Right renal cortex interstitium (tissue), 3 donors: ENCODE results near the gene NBR1. TPM values are rescaled to one million over a fixed set of nuclear protein-coding genes. Genes with fewer than 3 reads are reported as not detected.
"Not testable (repeated sequence)": the region's sequence is repeated elsewhere in the genome, so short reads cannot be mapped to it uniquely, and the experiment has no call there.

Experiments used
- DNase-seq, 3 donors: peaks; one replicate each; pipeline ENCODE4 v3.0.0-alpha.2; 2013; ENCODE audit warnings: low read depth in 3 of 3, low spot score in 2 of 3
- polyA plus RNA-seq, 3 donors: library from polyadenylated mRNA; unstranded; fragments of 120-200 nt; gene quantifications; one replicate each; pipeline ENCODE4 v1.2.1, GENCODE V29; 2013; ENCODE audit not compliant: insufficient read length in 3 of 3

The NBR1 gene, protein sequence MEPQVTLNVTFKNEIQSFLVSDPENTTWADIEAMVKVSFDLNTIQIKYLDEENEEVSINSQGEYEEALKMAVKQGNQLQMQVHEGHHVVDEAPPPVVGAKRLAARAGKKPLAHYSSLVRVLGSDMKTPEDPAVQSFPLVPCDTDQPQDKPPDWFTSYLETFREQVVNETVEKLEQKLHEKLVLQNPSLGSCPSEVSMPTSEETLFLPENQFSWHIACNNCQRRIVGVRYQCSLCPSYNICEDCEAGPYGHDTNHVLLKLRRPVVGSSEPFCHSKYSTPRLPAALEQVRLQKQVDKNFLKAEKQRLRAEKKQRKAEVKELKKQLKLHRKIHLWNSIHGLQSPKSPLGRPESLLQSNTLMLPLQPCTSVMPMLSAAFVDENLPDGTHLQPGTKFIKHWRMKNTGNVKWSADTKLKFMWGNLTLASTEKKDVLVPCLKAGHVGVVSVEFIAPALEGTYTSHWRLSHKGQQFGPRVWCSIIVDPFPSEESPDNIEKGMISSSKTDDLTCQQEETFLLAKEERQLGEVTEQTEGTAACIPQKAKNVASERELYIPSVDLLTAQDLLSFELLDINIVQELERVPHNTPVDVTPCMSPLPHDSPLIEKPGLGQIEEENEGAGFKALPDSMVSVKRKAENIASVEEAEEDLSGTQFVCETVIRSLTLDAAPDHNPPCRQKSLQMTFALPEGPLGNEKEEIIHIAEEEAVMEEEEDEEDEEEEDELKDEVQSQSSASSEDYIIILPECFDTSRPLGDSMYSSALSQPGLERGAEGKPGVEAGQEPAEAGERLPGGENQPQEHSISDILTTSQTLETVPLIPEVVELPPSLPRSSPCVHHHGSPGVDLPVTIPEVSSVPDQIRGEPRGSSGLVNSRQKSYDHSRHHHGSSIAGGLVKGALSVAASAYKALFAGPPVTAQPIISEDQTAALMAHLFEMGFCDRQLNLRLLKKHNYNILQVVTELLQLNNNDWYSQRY
- polyA plus RNA-seq = 100 to 1,000 TPM; 121 to 135 (median 125) TPM

DNA sequence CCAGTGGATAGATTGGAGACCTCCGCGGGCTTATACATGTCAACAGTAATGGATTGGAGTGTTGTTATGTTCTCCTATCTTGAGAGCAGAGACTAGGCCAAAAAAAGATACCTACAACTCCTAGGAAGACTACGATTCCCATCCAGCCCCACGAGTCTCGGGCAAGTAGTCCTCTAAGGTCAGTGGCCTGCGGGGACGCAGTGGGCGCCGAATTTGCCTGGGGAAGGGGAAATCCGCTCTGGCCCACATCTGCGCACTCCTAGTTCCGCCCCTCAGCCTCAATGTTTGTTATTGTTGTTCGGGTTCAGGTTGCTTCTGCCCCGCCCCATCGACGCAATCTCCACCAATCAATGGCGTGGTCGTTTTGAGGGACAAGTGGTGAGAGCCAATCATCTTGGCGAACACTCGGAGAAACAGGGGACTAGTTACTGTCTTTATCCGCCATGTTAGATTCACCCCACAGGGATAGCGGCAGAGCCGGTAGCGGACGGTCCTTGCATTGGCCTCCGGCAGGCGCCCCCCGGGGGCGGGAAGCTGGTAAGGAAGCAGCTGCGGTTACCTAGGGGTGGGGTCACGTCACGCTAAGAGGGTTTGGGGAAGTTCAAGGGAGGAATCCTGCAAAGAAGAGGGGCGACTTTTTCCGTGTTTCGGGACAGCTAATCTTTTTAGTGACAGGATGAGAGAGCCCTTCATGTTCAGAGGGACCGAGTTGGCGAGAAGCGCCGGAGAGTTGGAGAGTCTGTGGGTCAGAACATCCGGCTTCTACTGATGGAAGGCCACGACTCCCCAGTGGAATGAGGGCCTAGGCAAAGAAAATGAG, at the start of gene NBR1:
NBR1 (plus strand) TSS at position 449 of the 820 bp plus-strand sequence. CDS start 4,586 bp downstream, outside the sequence.
- DNase-seq = peak; percentile 98

DNA sequence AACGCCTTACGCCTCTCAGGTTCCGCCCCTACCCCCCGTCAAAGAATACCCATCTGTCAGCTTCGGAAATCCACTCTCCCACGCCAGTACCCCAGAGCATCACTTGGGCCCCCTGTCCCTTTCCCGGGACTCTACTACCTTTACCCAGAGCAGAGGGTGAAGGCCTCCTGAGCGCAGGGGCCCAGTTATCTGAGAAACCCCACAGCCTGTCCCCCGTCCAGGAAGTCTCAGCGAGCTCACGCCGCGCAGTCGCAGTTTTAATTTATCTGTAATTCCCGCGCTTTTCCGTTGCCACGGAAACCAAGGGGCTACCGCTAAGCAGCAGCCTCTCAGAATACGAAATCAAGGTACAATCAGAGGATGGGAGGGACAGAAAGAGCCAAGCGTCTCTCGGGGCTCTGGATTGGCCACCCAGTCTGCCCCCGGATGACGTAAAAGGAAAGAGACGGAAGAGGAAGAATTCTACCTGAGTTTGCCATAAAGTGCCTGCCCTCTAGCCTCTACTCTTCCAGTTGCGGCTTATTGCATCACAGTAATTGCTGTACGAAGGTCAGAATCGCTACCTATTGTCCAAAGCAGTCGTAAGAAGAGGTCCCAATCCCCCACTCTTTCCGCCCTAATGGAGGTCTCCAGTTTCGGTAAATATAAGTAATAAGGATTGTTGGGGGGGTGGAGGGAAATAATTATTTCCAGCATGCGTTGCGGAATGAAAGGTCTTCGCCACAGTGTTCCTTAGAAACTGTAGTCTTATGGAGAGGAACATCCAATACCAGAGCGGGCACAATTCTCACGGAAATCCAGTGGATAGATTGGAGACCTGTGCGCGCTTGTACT, 45.7 kb upstream of the NBR1 start, which contains the start of gene BRCA1:
BRCA1 (minus strand) TSS at position 232 of the 834 bp plus-strand sequence. CDS start 1,268 bp downstream, outside the sequence.
- peak; percentile 95 to 98 (median 97) for DNase-seq

DNA sequence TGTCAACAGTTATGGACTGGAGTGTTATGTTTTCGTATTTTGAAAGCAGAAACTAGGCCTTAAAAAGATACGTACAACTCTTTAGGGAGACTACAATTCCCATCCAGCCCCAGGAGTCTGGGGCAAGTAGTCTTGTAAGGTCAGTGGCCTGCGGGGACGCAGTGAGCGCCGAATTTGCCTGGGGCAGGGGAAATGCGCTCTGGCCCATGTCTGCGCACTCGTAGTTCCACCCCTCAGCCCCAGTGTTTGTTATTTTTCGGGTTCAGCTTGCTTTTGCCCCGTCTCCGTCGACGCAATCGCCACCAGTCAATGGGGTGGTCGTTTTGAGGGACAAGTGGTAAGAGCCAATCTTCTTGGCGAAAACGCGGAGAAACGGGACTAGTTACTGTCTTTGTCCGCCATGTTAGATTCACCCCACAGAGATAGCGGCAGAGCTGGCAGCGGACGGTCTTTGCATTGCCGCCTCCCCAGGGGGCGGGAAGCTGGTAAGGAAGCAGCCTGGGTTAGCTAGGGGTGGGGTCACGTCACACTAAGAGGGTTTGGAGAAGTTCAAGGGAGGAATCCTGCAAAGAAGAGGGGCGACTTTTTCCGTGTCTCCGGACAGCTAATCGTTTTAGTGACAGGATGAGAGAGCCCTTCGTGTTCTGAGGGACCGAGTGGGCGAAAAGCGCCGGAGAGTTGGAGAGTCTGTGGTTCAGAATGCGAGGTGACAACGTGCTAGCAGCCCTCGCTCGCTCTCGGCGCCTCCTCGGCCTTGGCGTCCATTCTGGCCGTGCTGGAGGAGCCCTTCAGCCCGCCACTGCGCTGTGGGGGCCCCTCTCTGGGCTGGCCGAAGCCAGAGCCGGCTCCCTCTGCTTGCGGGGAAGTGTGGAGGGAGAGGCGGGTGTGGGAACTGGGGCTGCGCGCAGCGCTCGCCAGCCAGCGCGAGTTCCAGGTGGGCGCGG, 44.8 kb upstream of the NBR1 start:
- DNase-seq = no peak

DNA sequence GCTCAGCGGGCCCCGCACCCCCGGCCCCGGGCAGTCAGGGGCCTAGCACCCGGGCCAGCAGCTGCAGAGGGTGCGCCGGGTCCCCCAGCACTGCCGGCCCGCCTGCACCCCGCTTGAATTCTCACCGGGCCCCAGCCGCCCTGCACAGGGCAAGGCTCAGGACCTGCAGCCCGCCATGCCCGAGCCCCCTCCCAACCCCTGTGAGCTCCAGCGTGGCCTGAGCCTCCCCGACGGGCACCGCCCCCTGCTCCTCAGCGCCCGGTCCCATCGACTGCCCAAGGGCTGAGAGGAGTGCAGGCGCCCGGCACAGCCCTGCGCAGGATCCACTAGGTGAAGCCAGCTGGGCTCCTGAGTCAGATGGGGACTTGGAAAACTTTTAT, 44.1 kb upstream of the NBR1 start:
- no peak for DNase-seq

DNA sequence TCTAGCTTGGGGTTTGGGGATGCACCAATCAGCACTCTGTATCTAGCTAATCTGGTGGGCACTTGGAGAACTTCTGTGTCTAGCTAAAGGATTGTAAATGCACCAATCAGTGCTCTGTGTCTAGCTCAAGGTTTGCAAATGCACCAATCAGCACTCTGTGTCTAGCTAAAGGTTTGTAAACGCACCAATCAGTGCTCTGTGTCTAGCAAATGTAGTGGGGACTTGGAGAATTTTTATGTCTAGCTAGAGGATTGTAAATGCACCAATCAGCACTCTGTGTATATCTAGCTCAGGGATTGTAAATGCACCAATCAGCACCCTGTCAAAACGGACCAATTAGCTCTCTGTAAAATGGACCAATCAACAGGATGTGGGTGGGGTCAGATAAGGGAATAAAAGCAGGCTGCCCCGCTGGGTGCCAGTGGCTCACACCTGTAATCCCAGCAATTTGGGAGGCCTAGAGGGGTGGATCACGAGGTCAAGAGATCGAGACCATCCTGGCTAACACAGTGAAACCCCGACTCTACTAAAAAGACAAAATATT, 43.6 kb upstream of the NBR1 start:
- not testable (repeated sequence) for DNase-seq

DNA sequence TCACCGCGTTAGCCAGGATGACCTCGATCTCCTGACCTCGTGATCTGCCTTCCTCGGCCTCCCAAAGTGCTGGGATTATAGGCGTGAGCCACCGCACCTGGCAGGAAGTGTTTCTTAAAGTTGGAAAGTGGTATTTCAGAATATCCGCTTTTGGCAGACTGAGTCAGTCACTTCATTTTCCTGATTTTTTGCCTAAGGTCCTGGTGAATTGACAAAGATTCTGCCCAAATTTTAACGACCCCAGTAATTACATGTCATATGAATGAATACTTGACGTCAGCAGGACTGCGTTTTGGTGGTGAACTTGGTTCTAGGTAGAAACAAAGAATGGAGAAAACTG, 41.4 kb upstream of the NBR1 start:
- DNase-seq = no peak

DNA sequence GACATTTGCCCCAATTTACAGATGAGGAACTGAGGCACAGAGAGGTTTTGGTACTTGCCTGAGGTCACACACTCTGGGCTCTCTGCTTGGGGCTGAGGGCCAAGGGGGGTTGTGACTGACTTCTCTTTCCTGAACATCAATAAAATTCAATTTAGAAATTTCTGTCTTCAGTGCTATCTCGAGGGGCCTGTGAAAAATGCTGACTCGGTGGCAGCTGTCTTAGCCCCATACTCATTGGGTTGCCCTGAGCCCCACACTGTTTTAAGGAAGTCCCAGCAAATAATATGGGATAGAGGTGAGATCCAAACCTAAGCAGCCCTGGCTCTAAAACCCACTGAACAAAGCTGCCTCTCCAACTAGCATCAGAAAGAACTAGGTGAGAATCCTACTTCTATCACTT, 38.9 kb upstream of the NBR1 start:
- no peak for DNase-seq

DNA sequence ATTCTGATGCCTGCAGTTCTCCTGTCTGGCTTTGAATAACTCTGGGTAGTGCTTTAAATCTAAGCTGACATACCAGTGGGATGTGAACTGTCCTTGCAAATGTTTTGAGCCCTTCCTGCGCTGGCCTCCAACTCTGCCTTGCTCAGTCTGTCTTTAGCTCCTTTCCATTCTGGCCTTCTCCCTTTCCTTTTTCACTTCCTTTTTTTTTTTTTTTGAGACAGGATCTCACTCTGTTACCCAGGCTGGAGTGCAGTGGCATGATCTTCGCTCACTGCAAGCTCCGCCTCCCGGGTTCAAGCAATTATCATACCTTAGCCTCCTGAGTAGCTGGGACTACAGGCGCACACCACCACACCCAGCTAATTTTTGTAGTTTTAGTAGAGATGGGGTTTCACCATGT, 37.6 kb upstream of the NBR1 start:
- not testable (repeated sequence) for DNase-seq

DNA sequence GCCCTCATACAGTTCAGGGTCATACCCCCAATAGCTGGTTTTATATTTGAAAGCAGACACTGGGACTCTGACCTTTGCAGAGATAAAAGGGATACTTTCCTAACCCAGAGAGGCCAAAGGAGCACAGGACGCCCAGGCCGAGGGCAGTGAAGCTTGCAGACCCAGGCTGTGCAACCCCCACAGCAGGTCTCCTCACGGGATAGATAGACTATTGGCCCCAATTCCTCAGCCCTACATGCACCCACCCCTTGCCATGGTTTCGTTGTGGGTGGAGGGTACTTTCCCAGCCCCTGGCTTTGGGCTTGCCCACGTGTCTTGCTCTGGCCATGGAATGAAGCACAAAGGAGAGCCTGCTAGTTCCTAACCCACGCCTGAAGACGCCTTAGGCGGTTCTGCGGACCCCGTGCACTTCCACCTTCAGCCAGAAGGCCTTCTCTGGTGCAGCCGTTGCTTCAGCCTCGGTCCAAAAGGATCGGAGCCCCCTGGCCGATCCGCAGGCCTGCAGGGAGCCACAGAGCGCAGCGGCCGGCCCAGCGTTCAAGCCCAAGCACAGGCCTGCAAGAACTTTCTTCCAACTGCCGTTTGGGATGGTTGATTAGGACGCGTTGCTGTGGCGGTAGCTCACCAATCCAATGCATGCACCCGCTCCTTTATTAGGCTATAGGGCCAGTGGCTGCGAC, 36.1 kb upstream of the NBR1 start:
- no peak for DNase-seq

DNA sequence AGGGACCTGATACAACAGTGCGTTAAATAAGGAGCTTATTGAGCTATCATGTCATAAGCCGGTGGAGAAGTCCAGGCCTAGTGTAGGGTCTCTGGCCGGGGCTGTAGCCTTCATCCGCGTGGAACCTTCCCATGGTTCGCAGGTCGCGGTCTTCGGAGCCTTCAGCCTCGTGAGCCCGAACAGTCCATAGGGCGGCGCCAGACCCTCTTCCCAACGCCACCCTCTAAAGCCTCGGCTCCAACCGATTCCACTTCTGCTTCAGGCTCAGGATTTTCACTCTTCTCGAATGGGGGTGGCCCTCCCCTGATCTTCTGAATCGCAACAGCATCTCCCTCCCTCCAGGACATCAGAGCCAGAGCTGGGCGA, 35.6 kb upstream of the NBR1 start:
- DNase-seq = no peak

DNA sequence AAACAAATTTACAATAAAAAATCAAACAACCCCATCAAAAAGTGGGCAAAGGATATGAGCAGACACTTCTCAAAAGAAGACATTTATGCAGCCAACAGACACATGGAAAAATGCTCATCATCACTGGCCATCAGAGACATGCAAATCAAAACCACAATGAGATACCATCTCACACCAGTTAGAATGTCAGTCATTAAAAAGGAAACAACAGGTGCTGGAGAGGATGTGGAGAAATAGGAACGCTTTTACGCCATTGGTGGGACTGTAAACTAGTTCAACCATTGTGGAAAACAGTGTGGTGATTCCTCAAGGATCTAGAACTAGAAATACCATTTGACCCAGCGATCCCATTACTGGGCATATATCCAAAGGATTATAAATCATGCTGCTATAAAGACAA, 34.4 kb upstream of the NBR1 start:
- DNase-seq = not testable (repeated sequence)

DNA sequence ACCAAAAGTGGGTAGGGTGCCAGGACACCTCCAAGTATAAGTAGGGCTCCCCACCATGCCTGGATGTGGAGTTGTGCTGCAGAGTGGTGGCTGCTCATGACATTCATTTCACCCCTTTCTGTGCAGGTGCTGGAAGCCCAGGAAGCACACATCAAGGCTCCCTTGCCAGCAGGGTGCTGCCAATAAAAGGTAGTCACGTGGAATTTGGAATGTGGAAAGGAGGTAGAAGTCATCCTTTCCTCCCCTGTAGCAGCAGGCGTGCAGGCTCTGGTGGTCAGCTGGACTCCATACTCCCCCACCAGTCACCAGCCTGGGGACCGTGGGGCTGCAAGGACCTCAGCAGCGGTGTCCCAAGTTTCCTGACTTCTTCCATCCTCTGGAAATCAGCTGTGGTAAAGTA, 32.5 kb upstream of the NBR1 start:
- not testable (repeated sequence) for DNase-seq

DNA sequence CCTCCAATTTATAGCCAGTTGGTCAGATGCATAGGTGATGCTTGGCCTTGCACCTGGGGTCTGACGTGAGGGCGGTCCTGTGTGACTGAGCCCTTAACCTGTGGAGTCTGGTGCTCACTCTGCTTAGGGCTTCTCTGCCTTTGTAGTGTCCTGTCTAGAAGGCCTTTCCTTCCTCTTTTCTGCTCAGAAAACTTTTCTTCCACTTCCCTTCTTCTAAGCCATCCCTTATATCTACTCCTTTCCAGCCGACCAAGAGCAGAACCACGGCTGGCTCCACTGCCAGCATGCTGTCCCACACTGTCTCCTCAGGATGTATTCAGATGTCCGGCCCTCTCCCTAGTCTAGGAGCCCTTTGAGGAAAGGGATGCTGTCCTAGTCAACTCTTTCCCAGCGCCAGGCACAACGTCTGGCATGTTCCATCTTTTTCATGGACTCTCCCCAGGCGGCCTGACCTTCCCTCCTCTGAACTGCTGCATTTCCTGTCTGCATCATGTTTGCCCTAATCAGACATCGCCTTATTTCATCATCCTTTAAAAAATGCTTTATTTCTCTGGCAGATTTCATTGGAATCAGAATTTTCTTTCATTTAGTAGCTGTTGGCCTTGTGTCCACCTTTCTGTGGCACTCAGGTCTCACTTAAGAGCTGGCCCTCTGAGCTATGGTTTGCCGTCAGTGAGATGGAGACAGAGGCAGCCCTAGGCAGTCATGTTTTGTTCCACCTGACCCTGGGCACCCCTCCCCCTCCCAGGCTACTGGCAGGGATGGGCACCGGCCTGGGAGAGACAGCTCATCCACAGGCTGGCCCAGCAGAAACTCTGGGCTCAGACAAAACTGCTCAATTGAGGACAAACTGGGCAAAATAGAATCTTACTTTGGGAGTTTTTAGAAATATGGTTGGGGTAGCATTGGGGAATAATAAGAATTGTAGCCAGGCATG, 30.4 kb upstream of the NBR1 start:
- no peak for DNase-seq

DNA sequence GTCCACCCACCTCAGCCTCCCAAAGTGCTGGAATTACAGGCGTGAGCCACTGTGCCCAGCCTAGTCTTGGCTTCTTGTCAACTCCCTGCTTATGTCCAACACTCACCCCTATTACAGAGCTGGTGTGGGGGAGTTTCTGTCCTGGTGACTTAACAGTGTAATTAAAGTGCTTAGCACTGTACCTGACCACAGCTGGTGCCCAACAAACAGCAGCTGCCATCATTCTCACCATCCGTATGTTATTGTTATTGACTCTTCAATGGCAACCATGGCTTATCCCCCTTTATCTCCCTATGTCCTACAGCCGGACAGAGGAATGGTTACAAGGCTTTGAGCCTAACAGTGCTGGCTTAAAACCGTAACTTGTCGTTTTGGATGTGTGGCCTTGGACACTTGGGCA, 28.9 kb upstream of the NBR1 start:
- no peak for DNase-seq

DNA sequence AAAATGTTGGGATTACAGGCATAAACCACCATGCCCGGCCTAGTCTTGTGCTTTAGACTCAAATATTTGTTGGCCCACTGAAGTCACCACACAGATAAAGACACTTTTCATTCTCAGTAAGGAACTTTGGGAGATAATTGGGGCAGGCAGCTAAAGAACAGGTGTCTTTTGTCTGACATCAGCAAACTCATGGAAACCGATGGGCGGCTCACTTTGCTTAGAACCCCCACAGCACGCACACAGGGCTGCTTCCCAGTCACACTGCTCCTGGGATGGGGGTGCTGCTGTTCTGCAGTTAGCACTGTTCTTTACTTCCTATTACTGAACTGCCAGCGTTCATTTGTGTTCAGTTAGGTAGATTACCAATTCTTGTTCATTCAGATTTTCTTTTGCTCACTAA, 27.8 kb upstream of the NBR1 start:
- DNase-seq = no peak

DNA sequence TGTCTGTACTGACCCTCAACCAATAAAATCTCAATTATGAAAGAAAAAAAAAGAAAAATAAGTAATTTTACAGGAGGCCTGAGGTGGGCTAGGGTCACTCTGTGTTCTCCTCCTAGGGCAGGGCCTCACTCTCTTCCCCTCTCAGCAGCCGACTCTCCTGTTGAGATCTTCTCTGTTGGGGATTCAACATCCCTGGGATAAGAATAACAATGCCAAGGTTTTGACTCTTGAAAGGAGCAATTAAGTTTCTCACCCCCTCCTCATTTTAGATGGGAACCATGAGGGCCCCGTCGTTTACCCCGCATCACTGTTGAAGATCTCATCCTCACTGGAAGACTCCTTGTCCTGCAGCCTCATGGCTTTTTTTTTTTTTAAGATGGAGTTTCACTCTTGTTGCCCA, 24.4 kb upstream of the NBR1 start:
- DNase-seq = no peak
